ENCODE data around the gene SCNN1G.

- TF ChIP-seq CBX1 (IDR thresholded peaks at IDR 0.05; ENCODE audit: low read depth) (no peak), THRA (CRISPR knock-in tag; IDR thresholded peaks at IDR 0.05; ENCODE audit: borderline replicate concordance) (no peak), KLF9 (CRISPR knock-in tag; IDR thresholded peaks at IDR 0.05; ENCODE audit: low read depth) (no peak), ZNF609 (CRISPR knock-in tag; IDR thresholded peaks at IDR 0.05; ENCODE audit: borderline replicate concordance) (no peak), ELF4 (CRISPR knock-in tag; IDR thresholded peaks at IDR 0.05; ENCODE audit: borderline replicate concordance) (no peak), TP53 (CRISPR knock-in tag; conservative IDR thresholded peaks at IDR 0.05) (no peak)
Observed at GRCh38 chr16:23146877-23147601, 35.5 kb upstream of the SCNN1G start.

Measured in HepG2 (cell line).